H9 (cell line): ENCODE data around the gene UBE2L6. TPM values are rescaled to one million over a fixed set of nuclear protein-coding genes. Genes with fewer than 3 reads are reported as not detected.

Experiments
- DNase-seq: peaks from one replicate; pipeline ENCODE4 v3.0.0-alpha.2; 2017
- H2AFZ ChIP-seq: one replicate; pipeline ENCODE4 v1.6.1; 2013; ENCODE audit warnings: mild to moderate bottlenecking, low read length, control low read depth, moderate library complexity
- H2AK5ac ChIP-seq: 2 replicates; pipeline ENCODE4 v1.6.1; 2013; ENCODE audit warnings: low read length, control low read depth, mixed read lengths; ENCODE audit not compliant: insufficient read length
- H2BK120ac ChIP-seq: one replicate; pipeline ENCODE4 v1.6.1; 2013; ENCODE audit warnings: low read depth, mild to moderate bottlenecking, low read length, control low read depth, inconsistent platforms; ENCODE audit not compliant: poor library complexity, severe bottlenecking
- H2BK12ac ChIP-seq: 2 replicates; pipeline ENCODE4 v1.6.1; 2013; ENCODE audit warnings: low read length, control low read depth, mixed read lengths, low read depth; ENCODE audit not compliant: insufficient read length
- H2BK15ac ChIP-seq: 2 replicates; pipeline ENCODE4 v1.6.1; 2013; ENCODE audit warnings: low read depth, low read length, control low read depth
- H2BK20ac ChIP-seq: one replicate; pipeline ENCODE4 v1.6.1; 2013; ENCODE audit warnings: low read depth, mild to moderate bottlenecking, low read length, control low read depth, inconsistent platforms; ENCODE audit not compliant: poor library complexity, severe bottlenecking
- H2BK5ac ChIP-seq: 2 replicates; pipeline ENCODE4 v1.6.1; 2013; ENCODE audit warnings: low read length, control low read depth, mixed read lengths; ENCODE audit not compliant: insufficient read length
- H3K14ac ChIP-seq: 2 replicates; pipeline ENCODE4 v1.6.1; 2013; ENCODE audit warnings: low read length, control low read depth; ENCODE audit not compliant: insufficient read depth
- H3K18ac ChIP-seq: 2 replicates; pipeline ENCODE4 v1.6.1; 2013; ENCODE audit warnings: low read depth, mild to moderate bottlenecking, mixed read lengths, low read length, control low read depth; ENCODE audit not compliant: insufficient read length
- H3K23ac ChIP-seq: 2 replicates; pipeline ENCODE4 v1.6.1; 2013; ENCODE audit warnings: low read length, control low read depth, mixed read lengths, low read depth; ENCODE audit not compliant: insufficient read length
- H3K23me2 ChIP-seq: 2 replicates; pipeline ENCODE4 v1.6.1; 2013; ENCODE audit warnings: low read depth, mild to moderate bottlenecking, mixed read lengths, low read length, control low read depth; ENCODE audit not compliant: insufficient read length, poor library complexity, severe bottlenecking
- H3K27ac ChIP-seq: 2 replicates; pipeline ENCODE4 v1.5.1; 2013; ENCODE audit warnings: low read length, control low read depth, mixed read lengths, low read depth; ENCODE audit not compliant: insufficient read length
- H3K27me3 ChIP-seq: 2 replicates; pipeline ENCODE4 v1.6.1; 2013; ENCODE audit warnings: low read length, control low read depth, inconsistent platforms; ENCODE audit not compliant: insufficient read depth
- H3K4ac ChIP-seq: 2 replicates; pipeline ENCODE4 v1.6.1; 2013; ENCODE audit warnings: low read depth, mild to moderate bottlenecking, control low read depth, inconsistent platforms, low read length, moderate library complexity
- H3K4me1 ChIP-seq: 2 replicates; pipeline ENCODE4 v1.6.1; 2013; ENCODE audit warnings: low read length, control low read depth, inconsistent platforms; ENCODE audit not compliant: insufficient read depth
- H3K4me2 ChIP-seq: 2 replicates; pipeline ENCODE4 v1.6.1; 2013; ENCODE audit warnings: low read length, control low read depth, mixed read lengths; ENCODE audit not compliant: insufficient read length, insufficient read depth
- H3K56ac ChIP-seq: 2 replicates; pipeline ENCODE4 v1.6.1; 2013; ENCODE audit warnings: low read depth, mild to moderate bottlenecking, mixed read lengths, low read length, control low read depth; ENCODE audit not compliant: insufficient read length
- H3K79me1 ChIP-seq: 2 replicates; pipeline ENCODE4 v1.6.1; 2013; ENCODE audit warnings: low read depth, mild to moderate bottlenecking, moderate library complexity, low read length, control low read depth, inconsistent platforms; ENCODE audit not compliant: insufficient read depth, poor library complexity, severe bottlenecking
- H3K79me2 ChIP-seq: 2 replicates; pipeline ENCODE4 v1.6.1; 2013; ENCODE audit warnings: low read length, control low read depth, inconsistent platforms; ENCODE audit not compliant: insufficient read depth
- H3K9ac ChIP-seq: 2 replicates; pipeline ENCODE4 v1.6.1; 2013; ENCODE audit warnings: low read length, control low read depth, mixed read lengths; ENCODE audit not compliant: insufficient read length; ENCODE audit errors: extremely low read depth
- H3K9me3 ChIP-seq: one replicate; pipeline ENCODE4 v1.6.1; 2013; ENCODE audit warnings: low read depth, low read length, inconsistent platforms; ENCODE audit not compliant: control insufficient read depth
- H3T11ph ChIP-seq: one replicate; pipeline ENCODE4 v1.6.1; 2013; ENCODE audit warnings: mild to moderate bottlenecking, low read length, control low read depth, inconsistent platforms
- H4K20me1 ChIP-seq: one replicate; pipeline ENCODE4 v1.6.1; 2013; ENCODE audit not compliant: control insufficient read depth, insufficient read length, insufficient read depth
- H4K5ac ChIP-seq: 2 replicates; pipeline ENCODE4 v1.6.1; 2013; ENCODE audit warnings: low read depth, mild to moderate bottlenecking, mixed read lengths, low read length, control low read depth; ENCODE audit not compliant: insufficient read length
- H4K8ac ChIP-seq: replicated peaks from 2 replicates; pipeline ENCODE4 v1.6.1; 2013; ENCODE audit warnings: low read length, control low read depth, mixed read lengths, low read depth; ENCODE audit not compliant: insufficient read length
- H4K91ac ChIP-seq: 2 replicates; pipeline ENCODE4 v1.6.1; 2013; ENCODE audit warnings: low read depth, mild to moderate bottlenecking, moderate library complexity, mixed read lengths, low read length, control low read depth; ENCODE audit not compliant: insufficient read length
- H3K27ac Mint-ChIP-seq, 3 experiments: 2 replicates in 2 of 3; 3 replicates in 1 of 3; pipeline ENCODE4 v1.8.0; 2020 to 2021; ENCODE audit warnings: mixed read lengths in 3 of 3, mild to moderate bottlenecking in 1 of 3, moderate library complexity in 1 of 3
- H3K27me3 Mint-ChIP-seq: 2 replicates; pipeline ENCODE4 v1.8.0; 2021; ENCODE audit warnings: low read depth, mild to moderate bottlenecking, moderate library complexity, mixed read lengths
- H3K36me3 Mint-ChIP-seq, 3 experiments: 2 replicates in 2 of 3; 3 replicates in 1 of 3; pipeline ENCODE4 v1.8.0; 2020 to 2021; ENCODE audit warnings: low read depth in 3 of 3, mixed read lengths in 3 of 3; ENCODE audit not compliant: insufficient read depth in 1 of 3
- H3K4me1 Mint-ChIP-seq, 2 experiments: 2 replicates each; pipeline ENCODE4 v1.8.0; 2020; ENCODE audit warnings: mixed read lengths in 2 of 2
- H3K4me3 Mint-ChIP-seq, 2 experiments: 2 replicates in 1 of 2; 3 replicates in 1 of 2; pipeline ENCODE4 v1.8.0; 2020 to 2021; ENCODE audit warnings: mild to moderate bottlenecking in 2 of 2, mixed read lengths in 2 of 2, moderate library complexity in 1 of 2
- H3K9me3 Mint-ChIP-seq, 2 experiments: 2 replicates in 1 of 2; 3 replicates in 1 of 2; pipeline ENCODE4 v1.8.0; 2020; ENCODE audit warnings: mild to moderate bottlenecking in 2 of 2, mixed read lengths in 2 of 2, moderate library complexity in 1 of 2
- WGBS: extraction: QIAGEN DNeasy Blood & Tissue Kit; methylation state at CpG from one replicate; pipeline ENCODE4 v1.1.7; 2013; ENCODE audit warnings: missing lambda C conversion rate, low lambda C conversion rate, mixed read lengths; ENCODE audit not compliant: insufficient read length; ENCODE audit errors: extremely low coverage; 5-methylcytosine and 5-hydroxymethylcytosine counted together
- total RNA-seq: library from RNA; stranded (reverse); gene quantifications from 2 replicates; pipeline ENCODE4 v1.2.1, GENCODE V29; 2021
- TF ChIP-seq, protein P1 (sequence below): fragments of 200-600 bp; sonication (generic); conservative IDR thresholded peaks from 3 replicates; pipeline ENCODE4 v1.8.0; 2021; ENCODE audit warnings: antibody characterized with exemption, mild to moderate bottlenecking

UBE2L6 gene
- total RNA-seq, 1 experiment from 2014 or later, result 38.9 TPM

DNA sequence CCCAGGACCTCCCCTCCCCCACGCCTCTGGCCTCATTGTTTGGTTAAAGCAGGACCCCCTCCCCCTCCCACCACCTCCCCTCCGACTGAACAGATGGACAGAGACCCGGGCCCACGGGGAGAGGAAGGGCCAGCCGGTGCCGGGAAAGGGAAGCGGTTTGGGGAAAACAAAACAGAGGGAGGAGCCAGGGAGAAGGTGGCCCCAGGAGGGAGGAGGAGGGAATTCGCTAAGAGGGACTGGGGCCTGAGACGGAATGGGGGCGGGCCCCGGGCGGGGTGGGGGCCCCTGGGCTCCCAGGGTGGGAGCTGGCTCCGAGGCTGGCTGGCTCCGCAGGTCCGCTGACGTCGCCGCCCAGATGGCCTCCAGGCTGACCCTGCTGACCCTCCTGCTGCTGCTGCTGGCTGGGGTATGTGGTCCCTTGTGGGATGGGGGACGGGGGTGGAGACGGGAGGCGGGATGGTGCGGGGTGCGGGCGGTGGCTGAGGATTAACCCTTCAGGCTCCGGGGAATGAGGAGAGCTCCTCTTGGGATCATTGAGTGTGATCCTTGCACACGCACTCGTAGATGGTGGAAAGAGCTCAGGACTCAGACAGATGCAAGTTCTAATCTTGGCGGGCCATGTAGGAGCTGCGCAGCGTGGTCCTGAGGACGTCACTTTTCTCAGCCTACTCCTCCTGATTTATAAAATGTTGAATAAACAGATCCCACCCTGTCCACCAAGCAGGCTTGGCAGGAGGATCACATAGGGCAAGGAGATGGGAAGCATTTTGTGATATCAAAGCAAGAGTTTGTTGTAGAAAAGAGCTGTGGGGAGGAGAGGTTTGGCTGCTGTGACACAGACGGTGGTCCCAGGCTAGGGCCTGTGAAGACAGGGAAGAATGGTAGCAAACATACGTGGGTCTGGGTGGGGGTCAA lies 30.7 kb upstream of the UBE2L6 start:
- H3K4me1 ChIP-seq, result peaks cover 4% of the 10 kb centered on the region; the same call in 1 of the 2 replicates
- Mint-ChIP-seq H3K27me3 (no peaks in the 10 kb centered on the region), H3K4me3 (peak overlapping the region; percentile 70 to 79), H3K27ac (peak overlapping the region; percentile 19 to 98 (median 97); a peak in 5 of 7 replicates), H3K4me1 (peaks cover 24 to 58% of the 10 kb centered on the region in 2 experiments), H3K9me3 (no peaks in the 10 kb centered on the region), H3K36me3 (peaks cover 15 to 30% (median 16%) of the 10 kb centered on the region in 3 experiments; a peak in 6 of 7 replicates)
- H3K79me1 ChIP-seq, result no peaks in the 10 kb centered on the region
- peak overlapping the region; percentile 53; the same call in 1 of the 2 replicates for H3K14ac ChIP-seq
- no peak overlapping the region for H3K56ac ChIP-seq
- DNase-seq, result peak; percentile 94
- H3K79me2 ChIP-seq, result no peaks in the 10 kb centered on the region
- no peak overlapping the region for H3K23ac ChIP-seq
- H3K4me2 ChIP-seq, result peak overlapping the region; percentile 57
- TF ChIP-seq, protein P1, sequence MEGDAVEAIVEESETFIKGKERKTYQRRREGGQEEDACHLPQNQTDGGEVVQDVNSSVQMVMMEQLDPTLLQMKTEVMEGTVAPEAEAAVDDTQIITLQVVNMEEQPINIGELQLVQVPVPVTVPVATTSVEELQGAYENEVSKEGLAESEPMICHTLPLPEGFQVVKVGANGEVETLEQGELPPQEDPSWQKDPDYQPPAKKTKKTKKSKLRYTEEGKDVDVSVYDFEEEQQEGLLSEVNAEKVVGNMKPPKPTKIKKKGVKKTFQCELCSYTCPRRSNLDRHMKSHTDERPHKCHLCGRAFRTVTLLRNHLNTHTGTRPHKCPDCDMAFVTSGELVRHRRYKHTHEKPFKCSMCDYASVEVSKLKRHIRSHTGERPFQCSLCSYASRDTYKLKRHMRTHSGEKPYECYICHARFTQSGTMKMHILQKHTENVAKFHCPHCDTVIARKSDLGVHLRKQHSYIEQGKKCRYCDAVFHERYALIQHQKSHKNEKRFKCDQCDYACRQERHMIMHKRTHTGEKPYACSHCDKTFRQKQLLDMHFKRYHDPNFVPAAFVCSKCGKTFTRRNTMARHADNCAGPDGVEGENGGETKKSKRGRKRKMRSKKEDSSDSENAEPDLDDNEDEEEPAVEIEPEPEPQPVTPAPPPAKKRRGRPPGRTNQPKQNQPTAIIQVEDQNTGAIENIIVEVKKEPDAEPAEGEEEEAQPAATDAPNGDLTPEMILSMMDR, result no peak
- H3K23me2 ChIP-seq, result peaks cover 8% of the 10 kb centered on the region
- H4K5ac ChIP-seq, result no peak overlapping the region
- no peak overlapping the region for H2BK20ac ChIP-seq
- H3K27ac ChIP-seq, result no peak overlapping the region
- no peaks in the 10 kb centered on the region for H3K27me3 ChIP-seq
- no peak overlapping the region for H2BK15ac ChIP-seq
- no peak overlapping the region for H3T11ph ChIP-seq
- H4K20me1 ChIP-seq, result no peaks in the 10 kb centered on the region
- no peak overlapping the region for H4K91ac ChIP-seq
- peak overlapping the region; percentile 11 for H3K18ac ChIP-seq
- no peak overlapping the region for H2AFZ ChIP-seq
- no peak overlapping the region for H2BK12ac ChIP-seq
- no peak overlapping the region for H2BK5ac ChIP-seq
- no peaks in the 10 kb centered on the region for H3K9me3 ChIP-seq
- no peak overlapping the region for H4K8ac ChIP-seq
- H2BK120ac ChIP-seq, result no peak overlapping the region
- no CpG with 5 or more reads among the region's 33 CpGs for WGBS
- no peak overlapping the region for H3K4ac ChIP-seq
- no peak overlapping the region for H2AK5ac ChIP-seq
- peak overlapping the region; percentile 27 for H3K9ac ChIP-seq
